Upper lobe of left lung (tissue), 4 donors: ENCODE data around the gene PPP1R9B.

ENCODE experiments used
- CTCF ChIP-seq, 6 experiments: fragments of 450-650 bp in 4 of 6; fragments of 200-600 bp in 2 of 6; sonication (generic) in 2 of 6; IDR thresholded peaks; one replicate each; pipeline ENCODE4 v1.5.1; 2016 to 2019; ENCODE audit warnings: antibody characterized with exemption in 6 of 6
- EP300 ChIP-seq, 4 donors: sonication (generic); formaldehyde crosslinking; IDR thresholded peaks; one replicate each; pipeline ENCODE4 v1.5.1; 2017; ENCODE audit warnings: antibody characterized with exemption in 4 of 4, control low read depth in 2 of 4
- POLR2A ChIP-seq, 4 donors: fragments of 450-650 bp; IDR thresholded peaks; one replicate each; pipeline ENCODE4 v1.5.1; 2016 to 2017; ENCODE audit warnings: antibody characterized with exemption in 4 of 4, mild to moderate bottlenecking in 2 of 4

DNA sequence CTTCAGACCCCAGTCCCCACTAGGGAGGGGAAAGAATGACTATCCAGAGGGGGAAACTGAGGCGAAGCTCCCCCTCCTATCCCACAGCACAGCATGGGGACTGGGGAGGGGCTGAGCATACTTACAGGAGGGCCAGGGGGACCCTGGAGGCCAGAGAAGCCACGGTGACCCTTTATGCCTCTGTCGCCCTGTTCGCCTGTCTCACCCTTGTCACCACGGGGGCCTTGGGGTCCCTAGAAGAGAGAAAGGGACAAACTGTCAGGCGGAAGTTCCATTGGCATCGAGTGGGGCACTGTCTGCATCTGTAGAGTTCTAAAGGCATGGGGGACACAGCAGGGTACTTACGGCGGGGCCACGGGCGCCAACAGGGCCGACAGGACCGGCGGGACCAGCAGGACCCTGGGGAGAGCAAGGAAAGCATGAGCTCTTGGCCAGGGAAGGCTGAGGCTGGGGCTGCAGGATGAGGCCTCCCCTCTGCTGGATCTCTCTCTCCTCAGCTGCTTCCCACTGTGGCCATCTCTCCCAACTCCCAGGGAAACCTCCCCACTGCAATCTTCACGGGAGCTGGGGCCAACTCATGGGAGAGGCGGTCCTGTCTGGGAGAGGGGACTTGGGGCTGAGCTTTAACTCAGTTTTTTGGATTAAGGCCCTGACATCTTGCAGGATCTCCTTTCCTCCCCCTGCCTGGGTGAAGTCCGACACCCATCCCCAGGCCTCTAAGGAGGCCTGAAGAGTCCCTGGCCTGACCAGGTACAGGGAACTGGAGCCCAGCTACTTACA is 37.5 kb upstream of the PPP1R9B start:
- TF ChIP-seq CTCF (IDR thresholded peaks at IDR 0.05) (no peak), EP300 (IDR thresholded peaks at IDR 0.05) (no peak), POLR2A (IDR thresholded peaks at IDR 0.05) (no peak)
